HG03565 (cell line): ENCODE results near the gene FBXL17.

Experiments used
- ATAC-seq: cut with Tn5 transposase; IDR thresholded peaks from one replicate; pipeline ENCODE4 v1.9.1; 2021; ENCODE audit warnings: mild to moderate bottlenecking, moderate library complexity; ENCODE audit not compliant: unreplicated experiment

FBXL17 gene

DNA sequence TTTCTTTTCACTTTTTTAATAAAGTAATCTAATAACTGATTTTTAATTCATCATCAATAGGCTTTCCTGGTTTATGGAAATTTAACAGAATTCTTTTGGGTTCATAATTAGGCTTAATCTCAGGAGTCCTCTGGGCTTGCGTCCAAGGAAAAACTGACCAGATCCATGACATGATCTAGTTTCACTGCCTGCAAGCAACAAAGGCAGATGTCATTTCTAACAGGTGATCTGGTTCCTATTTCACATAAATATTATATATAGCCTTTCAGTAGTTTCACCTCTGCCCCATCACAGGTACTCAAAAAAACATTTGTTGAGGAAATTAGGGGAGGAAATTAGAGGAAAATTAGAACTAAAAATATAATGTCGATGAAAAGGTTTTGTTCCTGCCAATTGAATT is 126.4 kb downstream of the FBXL17 start:
- ATAC-seq: no peak

DNA sequence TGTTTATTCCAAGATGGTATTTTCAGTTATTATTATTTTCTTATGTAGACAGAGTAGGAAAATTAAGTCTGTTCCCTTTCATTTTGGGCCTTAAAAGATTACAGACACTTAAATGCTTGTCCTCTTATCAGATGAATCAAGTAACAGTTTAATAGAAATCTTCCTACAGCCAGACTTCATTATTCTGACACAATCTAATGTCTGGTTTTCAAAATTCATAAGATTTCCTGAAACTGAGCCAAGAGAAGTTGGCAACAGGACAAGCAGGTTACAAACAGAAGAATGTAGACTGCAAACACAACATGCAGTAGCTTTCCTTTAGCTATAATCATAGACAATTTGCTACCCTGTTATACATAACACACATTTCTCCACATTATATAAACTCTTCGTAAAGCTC is 130.5 kb downstream of the FBXL17 start:
- ATAC-seq: no peak

DNA sequence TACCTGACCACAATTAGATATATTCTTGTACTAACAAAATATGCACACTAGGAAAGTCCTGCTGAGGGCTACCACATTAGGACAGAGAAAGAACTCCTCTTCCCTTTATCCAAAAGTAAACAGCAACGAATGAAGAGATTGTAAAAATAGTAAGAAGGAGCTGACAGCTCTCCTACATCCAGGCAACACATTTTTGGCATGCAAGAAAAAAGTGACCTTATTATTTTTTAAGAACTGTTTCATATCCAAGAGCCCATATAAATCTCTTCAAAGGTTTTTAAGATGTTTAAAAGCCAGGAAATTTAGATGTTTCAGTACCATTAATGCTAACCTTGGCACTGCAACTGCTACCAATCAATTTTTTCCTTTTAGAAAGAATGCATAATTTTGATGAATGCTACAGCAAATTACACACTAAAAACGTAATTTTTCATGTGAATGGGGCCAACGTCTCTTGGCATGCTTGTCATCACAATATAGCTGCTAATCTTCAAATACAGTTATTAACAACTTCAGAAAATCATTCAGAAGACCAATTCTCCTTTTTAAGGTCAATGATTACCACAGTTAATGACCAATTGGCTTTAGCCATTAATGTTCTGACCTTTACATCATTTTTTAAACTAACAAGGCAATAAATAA is 132.0 kb downstream of the FBXL17 start:
- ATAC-seq: no peak

DNA sequence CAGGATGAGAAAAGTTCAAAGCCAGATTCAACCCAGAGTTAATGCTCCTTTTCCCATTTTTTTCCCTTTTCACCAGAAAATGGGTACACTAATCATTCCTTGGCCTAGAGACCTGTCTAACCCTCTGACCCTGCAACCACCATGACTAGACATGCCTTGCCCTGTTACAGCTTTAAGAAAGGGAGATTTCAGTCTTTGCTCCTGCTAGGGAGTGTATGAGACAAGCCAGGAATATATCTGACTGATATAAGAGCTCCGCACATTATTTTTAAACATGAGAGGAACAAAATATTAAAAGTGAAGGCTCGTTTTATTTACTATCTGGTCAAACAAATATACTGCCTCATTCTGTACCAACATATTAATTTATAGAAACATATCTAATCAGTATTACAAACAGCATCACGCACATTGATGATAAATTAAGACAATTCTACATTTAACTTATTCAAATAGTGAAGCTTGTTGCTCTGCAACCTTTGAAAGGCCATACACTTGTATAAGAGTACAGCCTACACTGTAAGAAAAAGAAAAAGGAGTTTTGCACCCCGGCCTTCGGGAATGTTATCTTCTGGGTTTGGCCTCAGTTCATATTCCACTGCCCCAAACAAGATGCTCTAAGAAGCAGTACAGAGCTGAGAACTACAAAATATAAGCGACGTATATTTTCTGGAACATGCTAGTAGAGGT is 132.7 kb downstream of the FBXL17 start:
- ATAC-seq: no peak

DNA sequence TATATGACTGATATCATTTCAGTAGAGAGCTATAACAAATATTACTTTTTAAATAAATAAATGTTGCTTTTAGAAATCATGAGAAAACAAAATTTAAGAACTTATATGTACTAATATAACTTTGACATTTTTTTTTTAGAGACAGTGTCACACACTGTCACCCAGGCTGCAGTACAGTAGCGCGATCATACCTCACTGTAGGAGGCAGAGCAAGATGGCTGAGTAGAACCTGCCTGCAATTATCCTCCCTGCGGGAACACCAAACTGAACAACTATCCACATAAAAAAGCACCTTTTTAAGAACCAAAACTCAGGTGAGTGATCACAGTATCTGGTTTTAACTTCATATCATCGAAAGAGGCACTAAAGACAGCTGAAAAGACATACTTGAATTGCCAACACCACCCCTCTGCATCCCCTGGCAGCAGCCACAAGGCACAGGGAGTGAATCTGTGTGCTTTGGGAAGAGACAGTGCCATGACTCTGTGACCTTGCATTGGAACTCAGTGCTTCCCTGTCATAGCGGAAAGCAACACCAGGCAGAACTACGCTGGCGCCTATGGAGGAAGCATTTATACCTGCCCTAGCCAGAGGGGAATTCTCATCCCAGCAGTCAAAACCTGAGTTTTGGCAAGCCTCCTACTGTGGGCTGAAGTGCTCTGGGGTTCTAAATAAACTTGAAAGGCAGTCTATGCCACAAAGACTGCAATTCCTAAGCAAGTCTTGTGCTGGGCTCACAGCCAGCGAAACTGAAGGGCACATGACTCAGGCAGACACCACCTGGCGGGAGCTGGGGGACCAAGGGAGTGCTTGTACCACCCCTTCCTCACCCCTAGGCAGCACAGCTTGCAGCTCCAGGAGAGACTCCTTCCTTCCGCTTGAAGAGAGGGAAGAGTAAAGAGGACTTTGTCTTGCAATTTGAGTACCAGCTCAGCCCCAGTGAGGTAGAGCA is 142.7 kb downstream of the FBXL17 start:
- ATAC-seq: no peak

DNA sequence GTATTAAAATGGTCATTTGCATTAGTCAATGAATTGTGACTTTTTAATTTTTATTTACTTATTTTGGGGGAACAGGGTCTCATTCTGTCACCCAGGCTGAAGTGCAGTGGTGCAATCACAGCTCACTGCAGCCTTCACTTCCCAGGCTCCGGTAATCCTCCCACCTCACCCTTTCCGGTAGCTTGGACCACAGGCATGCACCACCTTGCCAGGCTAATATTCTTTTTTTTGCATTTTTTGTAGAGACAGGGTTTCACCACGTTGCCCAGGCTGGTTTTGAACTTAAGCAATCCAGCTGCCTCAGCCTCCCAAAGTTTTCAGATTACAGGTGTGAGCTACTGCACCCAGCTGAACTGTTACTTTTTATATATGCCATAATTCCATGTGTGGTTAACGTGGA is 143.4 kb downstream of the FBXL17 start:
- ATAC-seq: no peak

DNA sequence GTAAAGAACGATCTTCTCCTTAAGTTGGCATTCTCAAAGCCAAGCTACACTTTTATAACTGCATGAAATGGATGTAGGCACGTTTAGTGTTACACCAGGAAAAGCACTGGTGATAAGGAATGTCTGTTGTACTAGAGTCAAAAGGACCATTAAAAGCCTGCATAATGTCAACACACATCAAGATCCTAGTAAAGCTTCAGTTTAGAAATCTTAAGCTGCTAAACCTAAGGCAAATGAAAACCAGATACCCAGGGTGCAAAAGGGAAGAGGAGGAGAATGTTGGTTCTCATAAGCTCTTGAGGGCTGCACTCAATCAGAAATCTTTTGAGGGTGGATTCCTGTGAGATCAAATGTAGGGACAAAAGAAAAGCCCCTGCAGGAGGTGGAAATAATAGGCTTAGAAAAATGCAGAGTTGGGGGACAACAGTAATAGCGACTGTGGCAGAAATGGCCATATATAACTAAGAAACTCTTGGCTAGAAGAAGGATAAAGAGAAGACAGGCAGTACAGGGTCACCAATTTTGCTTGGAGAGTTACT is 148.2 kb downstream of the FBXL17 start:
- ATAC-seq: no peak

DNA sequence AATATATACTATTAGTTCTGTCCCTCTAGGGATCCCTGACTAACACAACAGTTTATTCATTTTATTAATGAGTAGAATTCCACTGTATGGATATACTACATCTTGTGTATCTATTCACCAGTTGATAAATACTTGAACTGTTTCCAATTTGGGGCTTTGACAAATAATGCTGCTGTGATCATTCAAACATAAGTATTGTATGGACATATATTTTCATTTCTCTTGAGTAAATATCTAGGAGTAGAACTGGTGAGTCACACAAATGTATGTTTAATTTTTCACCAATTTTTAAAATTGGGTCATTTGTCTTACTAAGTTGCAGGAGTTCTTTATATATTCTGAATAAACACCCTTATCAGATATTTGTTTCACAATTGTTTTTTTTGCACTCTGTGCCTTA is 149.1 kb downstream of the FBXL17 start:
- ATAC-seq: no peak

DNA sequence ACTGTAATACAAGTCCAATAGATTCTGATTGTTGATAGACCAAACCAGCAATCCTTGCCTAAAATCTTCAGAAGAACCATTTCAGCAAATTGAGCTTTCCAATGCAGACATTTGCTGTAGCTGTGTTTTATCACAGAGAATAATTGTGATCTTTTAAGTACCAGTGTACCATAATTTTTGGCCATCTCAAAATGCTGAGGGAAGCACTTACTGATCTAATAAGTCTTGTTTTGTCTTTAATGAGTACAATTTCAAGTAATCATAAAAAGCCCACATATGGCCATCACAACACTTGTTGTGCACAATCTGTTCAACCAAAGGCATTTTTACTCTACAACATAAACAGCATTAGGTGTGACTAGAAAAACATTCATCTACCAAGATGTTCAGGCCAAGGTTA is 159.9 kb downstream of the FBXL17 start:
- no peak for ATAC-seq

DNA sequence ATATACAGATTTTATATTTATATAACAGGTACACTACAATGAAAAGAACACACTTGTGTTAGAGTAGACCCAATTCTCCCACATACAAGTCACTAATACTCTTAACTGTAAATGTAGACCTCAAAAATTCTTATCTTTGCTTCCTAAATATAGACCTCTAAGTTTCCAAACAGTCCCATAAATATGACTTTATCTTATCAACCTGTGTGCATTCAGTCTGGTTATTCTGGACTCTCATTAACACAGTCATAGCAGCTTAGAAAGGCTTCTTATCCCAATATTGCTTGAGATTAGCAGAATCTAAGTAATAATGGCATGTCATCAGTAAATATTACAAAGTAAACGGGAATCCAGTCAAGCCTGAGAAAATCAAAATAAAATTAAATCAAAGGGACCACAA is 161.1 kb downstream of the FBXL17 start:
- ATAC-seq: no peak

DNA sequence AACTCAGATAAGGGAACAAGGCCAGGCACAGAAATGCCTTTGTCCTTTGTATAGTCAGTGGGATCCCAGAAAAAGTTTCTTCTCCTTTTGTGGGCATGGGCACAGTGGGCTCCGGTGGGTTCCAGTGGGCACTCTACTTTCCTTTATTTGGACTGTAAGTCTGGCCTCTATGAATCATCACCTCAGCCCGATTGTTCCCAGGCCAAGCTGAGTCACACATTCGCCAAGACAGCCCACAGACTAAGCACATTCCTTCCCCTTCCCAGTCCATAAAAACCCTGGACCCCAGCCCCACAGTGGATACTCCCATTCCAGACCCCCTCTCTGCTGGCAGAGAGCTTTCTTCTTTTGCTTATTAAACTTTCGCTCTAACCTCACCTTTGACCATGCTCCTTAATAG is 165.0 kb downstream of the FBXL17 start:
- ATAC-seq: no peak

DNA sequence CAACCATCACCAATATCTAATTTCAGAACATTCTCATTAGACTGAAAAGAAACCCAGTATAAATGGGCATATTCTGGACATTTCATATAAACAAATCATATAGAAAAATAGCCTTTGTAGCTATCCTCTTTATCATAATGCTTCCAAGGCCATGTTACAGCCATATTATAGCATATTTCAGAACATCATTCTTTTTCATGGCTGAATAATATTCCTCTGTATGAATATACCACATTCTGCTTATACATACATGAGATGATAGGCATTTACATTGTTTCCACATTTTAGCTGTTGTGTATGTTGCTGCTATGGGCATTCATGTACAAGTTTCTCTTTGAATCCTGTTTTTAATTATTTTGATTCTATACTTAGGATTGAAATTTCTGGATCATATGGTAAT is 167.0 kb downstream of the FBXL17 start:
- no peak for ATAC-seq

DNA sequence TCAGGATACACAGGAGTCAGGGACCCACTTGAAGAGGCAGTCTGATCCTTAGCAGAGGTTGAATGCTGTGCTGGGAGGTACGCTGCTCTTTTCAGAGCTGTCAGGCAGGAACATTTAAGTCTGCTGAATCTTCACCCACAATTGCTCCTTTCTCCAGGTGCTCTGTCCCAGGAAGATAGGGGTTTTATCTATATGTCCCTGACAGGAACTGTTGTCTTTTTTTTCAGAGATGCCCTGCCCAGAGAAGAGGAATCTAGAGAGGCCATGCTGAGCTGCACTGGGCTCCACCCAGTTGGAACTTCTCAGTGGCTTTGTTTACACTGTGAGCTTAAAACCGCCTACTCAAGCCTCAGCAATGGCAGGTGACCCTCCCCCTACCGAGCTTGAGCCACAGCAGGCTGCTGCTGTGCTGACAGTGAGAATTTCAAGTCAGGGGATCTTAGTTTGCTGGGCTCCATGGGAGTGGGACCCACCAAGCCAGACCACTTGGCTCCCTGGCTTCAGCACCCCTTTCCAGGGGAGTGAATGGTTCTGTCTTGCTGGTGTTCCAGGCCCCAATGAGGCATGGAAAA is 169.0 kb downstream of the FBXL17 start:
- ATAC-seq: no peak

DNA sequence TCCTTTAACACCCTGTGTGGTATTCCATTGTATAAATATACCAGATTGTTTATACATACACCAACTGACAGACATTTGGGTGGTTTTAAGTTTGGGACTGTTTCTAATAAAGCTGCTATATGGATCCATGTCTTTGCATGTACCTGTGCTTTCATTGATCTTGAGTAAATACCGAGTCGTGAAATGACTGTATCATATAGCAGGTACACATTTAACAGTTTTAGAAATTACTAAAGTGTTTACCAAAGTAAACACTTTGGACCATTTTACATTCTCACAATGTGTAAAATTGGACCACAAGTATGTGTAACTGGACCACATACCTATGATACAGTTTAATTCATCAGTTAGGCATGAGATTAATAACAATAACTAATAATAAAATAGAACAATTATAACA is 175.2 kb downstream of the FBXL17 start:
- ATAC-seq: peak; percentile 46

DNA sequence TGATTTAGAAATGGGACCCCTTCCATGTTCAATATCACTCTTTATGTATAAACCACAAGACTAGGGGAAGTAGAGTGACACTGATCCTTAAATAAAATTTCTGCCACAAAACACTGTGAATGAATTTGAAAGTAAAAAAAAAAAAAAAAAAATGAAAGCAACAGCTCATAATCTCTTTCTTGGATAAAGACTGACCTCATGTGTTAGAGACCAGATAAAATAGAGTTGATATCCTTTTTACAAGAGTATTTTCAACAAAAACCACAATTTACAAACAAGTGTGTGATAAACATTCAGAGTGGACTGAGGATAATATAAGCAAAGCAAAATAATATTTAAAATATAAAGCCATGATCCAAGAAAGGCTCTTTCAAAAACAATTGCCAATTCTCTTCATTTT is 180.2 kb downstream of the FBXL17 start:
- no peak for ATAC-seq

DNA sequence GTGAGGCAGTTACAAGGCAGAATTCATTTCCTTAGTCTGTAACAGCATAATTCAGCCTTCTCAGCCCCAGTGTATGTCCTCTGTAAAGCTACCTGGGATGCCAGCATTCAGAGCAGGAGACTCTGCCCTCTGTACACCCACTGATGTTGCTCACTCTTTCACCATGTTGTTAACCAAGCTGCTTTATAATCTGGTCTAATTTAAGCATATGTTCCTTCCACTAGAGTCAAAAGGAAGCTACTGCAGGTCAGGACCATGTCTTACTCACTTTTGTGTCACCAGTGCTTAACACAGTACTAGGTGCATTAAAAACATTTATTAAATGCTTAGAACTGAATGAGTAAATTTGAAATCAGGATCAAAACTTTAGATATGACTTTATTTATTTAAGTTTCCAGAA is 185.6 kb downstream of the FBXL17 start:
- no peak for ATAC-seq

DNA sequence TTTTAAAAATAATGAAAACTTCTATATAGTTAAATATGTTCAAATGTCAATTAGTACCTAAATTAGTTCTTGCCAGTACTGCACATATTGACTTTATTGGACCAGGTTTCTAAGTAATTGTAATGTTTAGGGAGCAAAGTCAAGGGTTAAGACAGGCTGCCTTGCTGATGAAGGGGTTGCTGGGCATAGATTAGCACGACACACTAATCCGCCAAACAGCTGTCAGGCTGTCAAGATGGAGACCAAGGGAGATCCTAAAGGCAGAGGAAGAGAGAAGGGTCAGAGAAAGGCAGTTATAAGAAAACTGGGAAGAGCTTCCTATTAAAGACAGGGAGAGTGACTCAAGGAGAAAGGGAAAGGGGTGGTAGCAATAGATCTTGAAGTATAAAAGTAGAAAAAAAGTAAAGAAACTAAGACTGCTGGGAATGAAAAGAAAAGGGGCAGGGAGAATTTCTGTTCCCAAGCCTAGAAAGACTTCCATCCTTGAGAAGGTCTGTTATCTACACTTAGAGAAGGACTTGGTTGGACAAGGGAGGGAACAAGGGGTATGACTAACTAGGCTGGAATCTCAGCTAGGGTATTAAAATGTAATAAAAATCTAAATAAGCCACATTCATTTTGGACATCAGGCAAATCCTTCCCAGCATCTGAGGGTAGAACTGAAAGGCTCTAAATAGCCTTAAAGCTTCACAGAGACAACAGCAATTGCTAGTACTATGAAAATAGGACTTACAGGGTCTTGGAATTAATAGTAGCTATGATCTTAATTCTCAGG is 188.7 kb downstream of the FBXL17 start:
- no peak for ATAC-seq

DNA sequence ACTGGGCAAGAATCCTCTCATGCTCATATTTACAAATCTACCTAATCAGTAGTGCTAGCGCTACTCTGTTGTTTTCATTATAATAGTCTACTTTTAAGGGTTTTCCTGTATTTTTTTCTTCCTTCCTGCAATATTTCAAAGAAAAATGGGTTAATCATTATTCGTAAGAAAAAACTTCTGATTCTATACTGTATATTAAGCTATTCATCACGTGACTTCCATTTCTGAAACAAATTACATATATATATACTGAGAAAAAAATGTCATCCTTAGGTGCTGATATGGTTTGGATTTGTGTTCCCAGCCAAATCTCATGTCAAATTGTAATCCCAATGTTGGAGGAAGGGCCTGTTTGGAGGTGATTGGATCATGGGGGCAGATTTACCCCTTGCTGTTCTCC is 197.0 kb downstream of the FBXL17 start:
- ATAC-seq: no peak

DNA sequence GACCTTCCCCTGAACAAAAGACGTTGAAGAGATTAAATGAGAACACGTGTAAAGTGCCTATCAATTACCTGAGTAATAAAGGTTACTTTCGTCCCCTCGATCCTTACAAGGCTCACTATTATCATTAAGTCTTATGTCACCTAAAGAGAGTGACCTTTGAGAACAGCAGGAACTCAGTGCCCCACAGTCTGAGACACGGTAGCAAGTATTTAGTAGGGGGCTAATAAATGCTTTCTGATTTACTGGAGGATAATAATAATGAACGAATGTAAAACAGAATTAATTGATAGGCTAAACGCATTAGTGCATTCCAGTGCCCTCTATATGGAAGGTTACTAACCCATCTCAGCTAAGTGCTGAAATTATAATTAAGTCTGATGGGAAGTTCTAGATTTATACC is 199.9 kb downstream of the FBXL17 start:
- no peak for ATAC-seq

DNA sequence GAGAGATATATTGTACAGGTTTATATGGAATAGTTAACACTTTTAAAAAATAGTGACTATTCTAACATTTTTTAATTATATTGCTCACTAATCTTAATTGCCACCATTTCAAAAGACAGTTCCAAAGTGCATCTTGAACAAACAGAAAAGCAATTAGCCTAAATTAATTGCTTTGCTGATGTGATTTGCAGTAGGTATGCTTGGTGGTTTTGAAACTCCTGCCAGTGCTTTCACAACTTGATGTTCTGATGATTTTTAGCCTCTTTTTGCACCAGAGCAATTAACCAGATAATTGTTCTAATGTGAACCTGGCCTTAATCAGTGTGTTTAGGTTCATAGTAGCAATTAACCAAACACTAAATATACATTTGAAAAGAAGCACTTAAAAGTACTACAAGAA is 207.6 kb downstream of the FBXL17 start:
- no peak for ATAC-seq
